Heart right ventricle (tissue), 16 donors: Measurements from ENCODE around the gene ZHX3. TPM values are rescaled to one million over a fixed set of nuclear protein-coding genes. Genes with fewer than 3 reads are reported as not detected.

Experiments
- ATAC-seq, 8 donors: fragments of 200-7000 bp; cut with Tn5 transposase; one replicate each; pipeline ENCODE4 v1.9.1; 2020; ENCODE audit warnings: mild to moderate bottlenecking in 8 of 8, moderate library complexity in 8 of 8, moderate number of reproducible peaks in 1 of 8
- DNase-seq, 2 donors: peaks; one replicate each; pipeline ENCODE4 v3.0.0-alpha.2; 2020
- H3K27ac ChIP-seq, 10 donors: fragments of 200-600 bp; sonication (generic) in 2 of 10; one replicate each; pipeline versions ENCODE4 v1.5.0 to v1.8.0; 2020 to 2022; ENCODE audit warnings: mild to moderate bottlenecking in 3 of 10
- H3K27me3 ChIP-seq, 7 donors: fragments of 200-600 bp; one replicate each; pipeline ENCODE4 v1.8.0; 2021 to 2022; ENCODE audit warnings: mild to moderate bottlenecking in 2 of 7
- H3K36me3 ChIP-seq, 9 donors: fragments of 200-600 bp; sonication (generic) in 1 of 9; one replicate each; pipeline versions ENCODE4 v1.5.0 to v1.8.0; 2020 to 2022; ENCODE audit warnings: mild to moderate bottlenecking in 2 of 9
- H3K4me1 ChIP-seq, 9 donors: fragments of 200-600 bp; sonication (generic) in 1 of 9; one replicate each; pipeline versions ENCODE4 v1.5.0 to v1.8.0; 2020 to 2022; ENCODE audit warnings: mild to moderate bottlenecking in 4 of 9
- H3K4me3 ChIP-seq, 10 donors: fragments of 200-600 bp; sonication (generic) in 2 of 10; one replicate each; pipeline versions ENCODE4 v1.5.0 to v1.8.0; 2020 to 2022; ENCODE audit warnings: mild to moderate bottlenecking in 7 of 10, moderate library complexity in 2 of 10
- H3K9me3 ChIP-seq, 11 donors: fragments of 200-600 bp in 10 of 11; sonication (generic) in 2 of 11; one replicate each; pipeline versions ENCODE4 v1.5.0 to v1.8.0; 2013 to 2022; ENCODE audit warnings: mild to moderate bottlenecking in 2 of 11, control low read depth in 1 of 11, moderate library complexity in 1 of 11
- CTCF ChIP-seq, 9 donors: fragments of 200-600 bp; sonication (generic) in 2 of 9; IDR thresholded peaks; one replicate each; pipeline versions ENCODE4 v1.5.0 to v1.8.0; 2021 to 2022; ENCODE audit warnings: antibody characterized with exemption in 9 of 9, mild to moderate bottlenecking in 5 of 9, moderate library complexity in 1 of 9
- WGBS, 2 donors: extraction: QIAGEN DNeasy Blood & Tissue Kit; methylation state at CpG; one replicate each; pipeline ENCODE4 v1.1.7; 2013; ENCODE audit warnings: inconsistent platforms in 1 of 2; 5-methylcytosine and 5-hydroxymethylcytosine counted together
- intact Hi-C, 10 donors: fragments of 100-400 bp; cut with DNase I; formaldehyde crosslinking; loops; one replicate each; pipeline versions ENCODE4 v1.11.1 to v1.14.2; 2022
- polyA plus RNA-seq, 2 donors: library from polyadenylated mRNA; stranded (reverse); fragments of 200-250 nt; gene quantifications; one replicate each; pipeline ENCODE4 v1.2.3, GENCODE V29; 2013
- total RNA-seq, 10 donors: library from RNA; stranded (reverse); fragmentation: NEBNext Ultra II Directional in 3 of 10; extraction: Animal tissue kit (Norgen Biotek cat#: 25700) in 3 of 10; gene quantifications; one replicate each; pipeline versions ENCODE4 v1.2.1 to v1.2.4, GENCODE V29; 2021 to 2023
- donor health status: Arrhythmogenic right ventricular cardiomyopathy.
- donor health status: ischemic (EF 13 %, LVEDD 7.1; RV severe dilation, severe dysfunction).
- donor health status: healthy with polysubstance abuse.
- donor health status: DM: no; HTN: yes; CAD: no.
- donor health status: DM: no; HTN: no; CAD: no.
- donor health status: ischemic (EF 25% LVEDD 6.9; RV normal size, moderate dysfunction).
- donor health status: ischemic (EF 25% LVEDD 5.7; RV mildly dilated, moderate dysfunction).
- donor health status: healthy.
- donor health status: DM: yes; HTN: yes; CAD: no.
- donor health status: Ischemic cardiomyopathy.
- donor health status: ischemic (EF 35%, LVEDD 5.7; RV mildly dilated, moderate dysfunction).
- donor health status: nonischemic (EF 11% LVEDD 7.7; RV severe dilation, severe dysfunction).
- donor health status: DM: yes; HTN: yes; CAD: no.
- donor health status: PGD.
- donor health status: ischemic (EF 29% LVEDD 5.4; RV normal size, mild dysfunction).
- donor health status: nonischemic (EF 23%, LVEDD 6.1; RV moderate dilation, normal function).

ZHX3 gene
- total and polyA plus RNA-seq, 12 donors = 6.5 to 51.8 (median 30.4) TPM

- intact Hi-C loops = no loop called here
- DNase-seq (no peak), ATAC-seq (peak in 2 of 8 donors; percentile 13 to 62)
- 94% methylated on average over 3 of the region's 3 CpGs for WGBS, 2 donors
- Histone ChIP-seq H3K4me3 (no peak overlapping the region), H3K27me3 (no peaks in the 10 kb centered on the region), H3K27ac (no peak overlapping the region), H3K9me3 (peaks cover 0 to 50% (median 17%) of the 10 kb centered on the region in 11 donors), H3K36me3 (peaks cover 0 to 12% (median 4%) of the 10 kb centered on the region in 9 donors), H3K4me1 (no peaks in the 10 kb centered on the region)
- TF ChIP-seq CTCF (IDR thresholded peaks at IDR 0.05) = no peak
These were observed 125.0 kb downstream of the ZHX3 start for GRCh38 chr20:41192575-41192974.

DNA sequence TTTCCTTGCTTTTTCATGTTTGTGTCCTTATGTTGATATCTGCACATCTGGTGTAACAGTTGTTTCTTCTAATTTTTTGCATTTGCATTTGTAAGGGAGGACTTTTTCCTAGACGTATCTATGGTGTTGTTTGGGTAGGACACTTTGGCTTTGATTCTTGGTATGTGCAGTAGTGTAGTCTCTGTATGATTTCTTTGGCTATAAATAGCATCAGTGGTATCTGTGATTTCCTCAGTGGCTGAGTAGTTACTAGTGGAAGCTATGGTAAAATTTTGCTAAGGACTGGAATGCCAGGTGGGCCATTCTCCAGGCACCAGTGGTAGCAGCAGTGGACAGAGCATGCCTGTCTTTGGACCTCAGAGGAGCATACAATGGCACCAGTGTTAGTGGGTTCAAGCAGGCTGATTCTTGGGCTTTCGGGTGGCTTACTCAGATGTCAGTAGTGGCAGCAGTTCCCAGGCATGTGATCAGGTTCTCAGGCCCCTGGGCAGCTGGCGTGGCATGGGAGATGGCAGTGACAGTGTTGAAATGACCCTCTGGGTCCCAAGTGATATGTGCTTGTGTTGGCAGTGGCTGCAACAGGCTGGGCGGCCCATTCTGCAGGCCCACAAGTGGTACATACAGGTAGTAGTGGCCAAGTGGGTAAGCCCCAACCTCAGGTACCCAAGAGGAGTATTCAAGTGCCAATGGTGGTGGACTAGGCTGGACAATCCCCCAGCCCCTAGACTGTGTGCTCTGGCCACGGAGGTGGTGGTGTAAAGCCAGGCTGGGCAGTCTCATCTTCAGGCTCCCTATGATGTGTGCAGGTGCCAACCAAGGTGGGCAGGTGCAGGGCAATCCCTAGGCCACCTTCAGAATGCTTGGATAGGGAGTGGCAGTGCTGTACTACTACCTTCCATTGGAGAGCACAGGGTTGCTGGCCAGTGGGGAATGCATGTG lies 125.7 kb downstream of the ZHX3 start:
- Histone ChIP-seq H3K36me3 (peaks cover 0 to 12% (median 4%) of the 10 kb centered on the region in 9 donors), H3K4me3 (no peak overlapping the region), H3K27me3 (no peaks in the 10 kb centered on the region), H3K4me1 (no peaks in the 10 kb centered on the region), H3K9me3 (peaks cover 0 to 50% (median 17%) of the 10 kb centered on the region in 11 donors), H3K27ac (no peak overlapping the region)
- TF ChIP-seq CTCF (IDR thresholded peaks at IDR 0.05) = no peak
- intact Hi-C loops = no loop called here
- 75 to 76% methylated on average over 5 of the region's 5 CpGs for WGBS, 2 donors
- DNase-seq (no peak), ATAC-seq (peak in 3 of 8 donors; percentile 11 to 44 (median 19))

DNA sequence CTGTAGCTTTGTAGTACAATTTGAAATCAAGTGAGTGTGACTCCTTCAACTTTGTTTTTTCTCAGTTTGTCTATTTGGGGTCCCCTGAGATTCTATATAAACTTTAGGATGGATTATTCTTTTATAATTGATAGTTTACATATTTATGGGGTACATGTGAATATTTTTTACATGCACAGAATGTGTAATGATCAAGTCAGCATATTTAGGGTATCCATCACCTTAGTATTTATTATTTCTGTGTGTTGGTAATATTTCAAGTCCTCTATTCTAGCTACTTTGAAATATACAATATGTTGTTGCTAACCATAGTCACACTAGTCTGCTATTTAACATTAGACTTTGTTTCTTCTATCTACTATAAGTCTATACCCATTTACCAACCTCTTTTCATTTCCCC lies 129.9 kb downstream of the ZHX3 start:
- H3K4me1 ChIP-seq = peaks cover 0 to 10% (median 0%) of the 10 kb centered on the region in 9 donors
- peaks cover 0 to 30% (median 14%) of the 10 kb centered on the region in 9 donors for H3K36me3 ChIP-seq
- peaks cover 0 to 38% (median 9%) of the 10 kb centered on the region in 11 donors for H3K9me3 ChIP-seq
- no peak for TF ChIP-seq CTCF (IDR thresholded peaks at IDR 0.05)
- H3K27me3 ChIP-seq = no peaks in the 10 kb centered on the region
- DNase-seq = no peak
- no peak overlapping the region for H3K27ac ChIP-seq
- intact Hi-C loops = no loop called here
- no peak for ATAC-seq
- no peak overlapping the region for H3K4me3 ChIP-seq

DNA sequence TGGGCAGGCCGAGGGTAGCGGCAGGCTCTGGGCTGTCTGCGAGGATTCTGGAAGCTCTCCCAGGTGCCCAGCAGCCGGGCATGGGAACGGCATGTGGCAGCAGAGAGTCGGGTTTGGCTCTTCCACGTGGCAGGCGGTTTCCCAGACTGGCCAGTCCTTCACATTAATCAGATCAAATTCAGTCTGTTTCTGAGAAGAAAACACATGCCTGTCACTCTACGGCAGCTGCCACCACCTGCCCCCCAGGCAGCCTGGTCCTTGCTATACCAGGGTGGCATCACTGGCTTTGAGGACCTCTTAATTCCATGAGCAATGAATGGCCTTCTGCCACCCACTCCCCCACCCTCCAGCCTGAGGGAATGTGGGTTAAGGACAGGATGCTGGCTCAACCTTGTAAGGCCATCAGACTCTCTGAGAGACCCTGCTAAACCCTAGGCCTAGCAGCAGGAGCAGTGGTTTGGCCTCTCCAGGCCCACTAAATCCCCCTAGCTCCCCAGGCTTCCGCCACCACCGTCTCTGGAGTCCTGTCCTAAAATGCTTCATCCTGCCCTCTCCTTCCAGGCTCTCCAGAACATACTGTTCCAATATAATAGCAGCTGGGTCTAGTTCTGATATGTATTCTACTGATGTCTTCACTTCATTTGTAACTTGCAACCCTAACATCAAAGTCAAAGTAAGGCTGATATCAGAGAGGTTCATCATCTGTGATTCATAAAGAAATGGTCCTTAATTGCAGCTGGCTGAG lies 132.3 kb downstream of the ZHX3 start:
- H3K36me3 ChIP-seq = peaks cover 0 to 38% (median 9%) of the 10 kb centered on the region in 9 donors
- peaks cover 0 to 15% (median 4%) of the 10 kb centered on the region in 11 donors for H3K9me3 ChIP-seq
- peak in 6 of 8 donors; percentile 54 to 78 (median 64) for ATAC-seq
- peak in 3 of 9 donors; percentile 19 to 36 (median 34) for TF ChIP-seq CTCF (IDR thresholded peaks at IDR 0.05)
- H3K27me3 ChIP-seq = no peaks in the 10 kb centered on the region
- no peak overlapping the region for H3K4me3 ChIP-seq
- intact Hi-C loops = no loop called here
- WGBS, 2 donors = 86 to 90% methylated on average over 11 of the region's 11 CpGs
- peak overlapping the region in 1 of 10 donors; percentile 24 for H3K27ac ChIP-seq
- DNase-seq = no peak
- H3K4me1 ChIP-seq = peaks cover 0 to 15% (median 0%) of the 10 kb centered on the region in 9 donors
